ENCODE measurements around the gene HOPX. TPM values are rescaled to one million over a fixed set of nuclear protein-coding genes. Genes with fewer than 3 reads are reported as not detected.

The HOPX gene
- total and polyA plus RNA-seq, 8 donors = 0.43 to 29.3 (median 4.9) TPM

- no peak for TF ChIP-seq CTCF (IDR thresholded peaks at IDR 0.05)
Measured at GRCh38 chr4:56690393-56690792, 9.3 kb upstream of the HOPX start.

GRCh38 chr4:56689201-56689969 lies 8.3 kb upstream of the HOPX start:
- DNase-seq (no peak), ATAC-seq (no peak), FAIRE-seq (no peak)
- no peaks in the 10 kb centered on the region for H3K9me3 ChIP-seq
- H3K4me1 ChIP-seq = no peaks in the 10 kb centered on the region
- no peak for TF ChIP-seq CTCF (IDR thresholded peaks at IDR 0.05)
- intact Hi-C loops (cut with DNase I) = no loop called here
- 87 to 90% methylated on average over 2 of the region's 2 CpGs for WGBS, 2 donors
- H3K27me3 ChIP-seq = peaks cover 0 to 5% (median 0%) of the 10 kb centered on the region in 4 donors
- H3K4me3 ChIP-seq = no peak overlapping the region
- no peaks in the 10 kb centered on the region for H3K36me3 ChIP-seq
- no peak overlapping the region for H3K27ac ChIP-seq

More at GRCh38 chr4:56690393-56690792, 9.3 kb upstream of the HOPX start:
- peaks cover 0 to 5% (median 0%) of the 10 kb centered on the region in 4 donors for H3K27me3 ChIP-seq
- H3K4me3 ChIP-seq = no peak overlapping the region
- intact Hi-C loops (cut with DNase I) = no loop called here
- ATAC-seq = no peak
- 42 to 56% methylated on average over 1 of the region's 1 CpG for WGBS, 2 donors
- H3K36me3 ChIP-seq = no peaks in the 10 kb centered on the region
- no peaks in the 10 kb centered on the region for H3K9me3 ChIP-seq
- H3K4me1 ChIP-seq = no peaks in the 10 kb centered on the region
- no peak for FAIRE-seq
- DNase-seq = no peak
- no peak overlapping the region for H3K27ac ChIP-seq

GRCh38 chr4:56688094-56688647 lies 7.1 kb upstream of the HOPX start:
- H3K4me3 ChIP-seq = no peak overlapping the region
- 48 to 61% methylated on average over 2 of the region's 2 CpGs for WGBS, 2 donors
- no peaks in the 10 kb centered on the region for H3K36me3 ChIP-seq
- H3K27ac ChIP-seq = no peak overlapping the region
- H3K4me1 ChIP-seq = no peaks in the 10 kb centered on the region
- DNase-seq (no peak), FAIRE-seq (no peak), ATAC-seq (no peak)
- H3K9me3 ChIP-seq = no peaks in the 10 kb centered on the region
- peaks cover 0 to 5% (median 0%) of the 10 kb centered on the region in 4 donors for H3K27me3 ChIP-seq
- TF ChIP-seq CTCF (IDR thresholded peaks at IDR 0.05) = no peak
- intact Hi-C loops (cut with DNase I) = no loop called here

- WGBS, 2 donors = 73 to 78% methylated on average over 3 of the region's 3 CpGs
- no peak overlapping the region for H3K4me3 ChIP-seq
- no peaks in the 10 kb centered on the region for H3K36me3 ChIP-seq
- FAIRE-seq (no peak), ATAC-seq (no peak), DNase-seq (no peak)
- no peaks in the 10 kb centered on the region for H3K9me3 ChIP-seq
- H3K27me3 ChIP-seq = peaks cover 0 to 5% (median 0%) of the 10 kb centered on the region in 4 donors
- intact Hi-C loops (cut with DNase I) = no loop called here
- peaks cover 0 to 2% (median 0%) of the 10 kb centered on the region in 3 donors for H3K4me1 ChIP-seq
- H3K27ac ChIP-seq = no peak overlapping the region
- no peak for TF ChIP-seq CTCF (IDR thresholded peaks at IDR 0.05)
Measured at GRCh38 chr4:56686537-56687231, 5.6 kb upstream of the HOPX start.
